ENCODE data around the gene ALKBH8. TPM values are rescaled to one million over a fixed set of nuclear protein-coding genes. Genes with fewer than 3 reads are reported as not detected.

ALKBH8 gene
- polyA plus RNA-seq, 1 donor (not counting 4 experiments of a cell fraction or from before 2014, with no cell fraction given) = 8.0 TPM

GRCh38 chr11:107482234-107482633, 83.3 kb downstream of the ALKBH8 start:
- Histone ChIP-seq H3K9ac (ENCODE audit: control insufficient read depth, extremely low read depth, insufficient read depth, low read length) (no peak overlapping the region), H3K27me3 (ENCODE audit: control insufficient read depth, extremely low read depth, insufficient read depth, low read length) (no peaks in the 10 kb centered on the region), H3K4me2 (ENCODE audit: control insufficient read depth, extremely low read depth, insufficient read depth, low read depth, low read length) (no peak overlapping the region), H4K20me1 (ENCODE audit: control insufficient read depth, extremely low read depth, insufficient read depth, low read length) (no peaks in the 10 kb centered on the region), H3K4me1 (ENCODE audit: control insufficient read depth, extremely low read depth, insufficient read depth, low read length) (no peaks in the 10 kb centered on the region), H3K79me2 (ENCODE audit: control insufficient read depth, insufficient read depth, low read length) (no peaks in the 10 kb centered on the region), H3K27ac (ENCODE audit: control insufficient read depth, insufficient read depth, low read length) (no peak overlapping the region), H3K9me3 (ENCODE audit: control insufficient read depth, low read depth, low read length) (no peaks in the 10 kb centered on the region), H3K4me3 (ENCODE audit: control insufficient read depth in 2 of 3, extremely low read depth in 1 of 3, insufficient read depth in 2 of 3, low read depth in 1 of 3, low read length in 3 of 3) (no peak overlapping the region), H3K36me3 (ENCODE audit: control insufficient read depth in 2 of 2, extremely low read depth in 1 of 2, insufficient read depth in 2 of 2, low read length in 2 of 2) (no peaks in the 10 kb centered on the region), H2AFZ (ENCODE audit: control insufficient read depth, low read length) (no peak overlapping the region), H3K9me1 (ENCODE audit: control insufficient read depth, extremely low read depth, insufficient read depth, low read length) (no peaks in the 10 kb centered on the region)
- FAIRE-seq (no peak), DNase-seq (ENCODE audit: low read depth, low spot score) (no peak)
- TF ChIP-seq, protein P1, sequence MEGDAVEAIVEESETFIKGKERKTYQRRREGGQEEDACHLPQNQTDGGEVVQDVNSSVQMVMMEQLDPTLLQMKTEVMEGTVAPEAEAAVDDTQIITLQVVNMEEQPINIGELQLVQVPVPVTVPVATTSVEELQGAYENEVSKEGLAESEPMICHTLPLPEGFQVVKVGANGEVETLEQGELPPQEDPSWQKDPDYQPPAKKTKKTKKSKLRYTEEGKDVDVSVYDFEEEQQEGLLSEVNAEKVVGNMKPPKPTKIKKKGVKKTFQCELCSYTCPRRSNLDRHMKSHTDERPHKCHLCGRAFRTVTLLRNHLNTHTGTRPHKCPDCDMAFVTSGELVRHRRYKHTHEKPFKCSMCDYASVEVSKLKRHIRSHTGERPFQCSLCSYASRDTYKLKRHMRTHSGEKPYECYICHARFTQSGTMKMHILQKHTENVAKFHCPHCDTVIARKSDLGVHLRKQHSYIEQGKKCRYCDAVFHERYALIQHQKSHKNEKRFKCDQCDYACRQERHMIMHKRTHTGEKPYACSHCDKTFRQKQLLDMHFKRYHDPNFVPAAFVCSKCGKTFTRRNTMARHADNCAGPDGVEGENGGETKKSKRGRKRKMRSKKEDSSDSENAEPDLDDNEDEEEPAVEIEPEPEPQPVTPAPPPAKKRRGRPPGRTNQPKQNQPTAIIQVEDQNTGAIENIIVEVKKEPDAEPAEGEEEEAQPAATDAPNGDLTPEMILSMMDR (optimal IDR thresholded peaks at IDR 0.05 in 1 of 3, IDR thresholded peaks at IDR 0.05 in 1 of 3, conservative IDR thresholded peaks at IDR 0.05 in 1 of 3; ENCODE audit: extremely low read depth in 1 of 3, insufficient read depth in 2 of 3, low read length in 3 of 3) = no peak
- TF ChIP-seq EZH2 (IDR thresholded peaks at IDR 0.05; ENCODE audit: low read length) = no peak
- dilution Hi-C loops (cut with MboI; ENCODE audit: extremely low pct_ligation_motif_present, low sequenced_read_pairs) = no loop called here

DNA sequence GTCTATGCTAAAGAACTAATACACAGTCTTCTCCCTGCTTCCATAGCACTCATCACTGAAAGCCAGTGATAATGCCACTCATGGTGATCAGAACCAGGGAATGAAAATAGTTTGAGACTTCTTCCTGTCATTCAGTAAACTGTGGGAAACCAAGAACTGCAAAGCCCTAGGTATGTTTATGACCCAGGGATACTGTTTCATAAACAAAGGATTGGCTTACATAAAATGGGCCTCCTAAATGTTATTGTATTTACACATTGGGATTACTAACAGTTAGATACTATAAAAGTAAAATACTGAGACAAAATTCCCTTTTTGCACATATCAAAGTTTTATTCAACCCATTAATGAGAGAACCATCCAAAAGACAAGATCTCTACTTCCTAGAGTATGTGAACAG, 86.6 kb downstream of the ALKBH8 start:
- Histone ChIP-seq H3K9me1 (ENCODE audit: control insufficient read depth, extremely low read depth, insufficient read depth, low read length) (no peaks in the 10 kb centered on the region), H4K20me1 (ENCODE audit: control insufficient read depth, extremely low read depth, insufficient read depth, low read length) (no peaks in the 10 kb centered on the region), H3K4me3 (ENCODE audit: control insufficient read depth in 2 of 3, extremely low read depth in 1 of 3, insufficient read depth in 2 of 3, low read depth in 1 of 3, low read length in 3 of 3) (no peak overlapping the region), H3K27ac (ENCODE audit: control insufficient read depth, insufficient read depth, low read length) (no peak overlapping the region), H3K9ac (ENCODE audit: control insufficient read depth, extremely low read depth, insufficient read depth, low read length) (no peak overlapping the region), H2AFZ (ENCODE audit: control insufficient read depth, low read length) (no peak overlapping the region), H3K4me1 (ENCODE audit: control insufficient read depth, extremely low read depth, insufficient read depth, low read length) (no peaks in the 10 kb centered on the region), H3K4me2 (ENCODE audit: control insufficient read depth, extremely low read depth, insufficient read depth, low read depth, low read length) (no peak overlapping the region), H3K36me3 (ENCODE audit: control insufficient read depth in 2 of 2, extremely low read depth in 1 of 2, insufficient read depth in 2 of 2, low read length in 2 of 2) (no peaks in the 10 kb centered on the region), H3K27me3 (ENCODE audit: control insufficient read depth, extremely low read depth, insufficient read depth, low read length) (no peaks in the 10 kb centered on the region), H3K79me2 (ENCODE audit: control insufficient read depth, insufficient read depth, low read length) (no peaks in the 10 kb centered on the region), H3K9me3 (ENCODE audit: control insufficient read depth, low read depth, low read length) (no peaks in the 10 kb centered on the region)
- FAIRE-seq (no peak), DNase-seq (ENCODE audit: low read depth, low spot score) (no peak)
- dilution Hi-C loops (cut with MboI; ENCODE audit: extremely low pct_ligation_motif_present, low sequenced_read_pairs) = no loop called here
- TF ChIP-seq, protein P1 (optimal IDR thresholded peaks at IDR 0.05 in 1 of 3, IDR thresholded peaks at IDR 0.05 in 1 of 3, conservative IDR thresholded peaks at IDR 0.05 in 1 of 3; ENCODE audit: extremely low read depth in 1 of 3, insufficient read depth in 2 of 3, low read length in 3 of 3) = no peak
- TF ChIP-seq EZH2 (IDR thresholded peaks at IDR 0.05; ENCODE audit: low read length) = no peak

Data from keratinocyte (primary cell).